ENCODE measurements around the gene FMO3.

The FMO3 gene

GRCh38 chr1:171155484-171155883 is 64.8 kb downstream of the FMO3 start:
- H3K27me3 ChIP-seq (ENCODE audit: low read depth), result 0 out of 2 replicates have a peak, but pooled peaks cover 2% of the 10 kb centered on the region
- H3K4me3 ChIP-seq, result no peak overlapping the region
- H3K9me3 ChIP-seq, result no peaks in the 10 kb centered on the region
- no peaks in the 10 kb centered on the region for H3K36me3 ChIP-seq (replicated peaks)
- no peak for DNase-seq (ENCODE audit: low spot score in 2 of 2)
- in situ Hi-C loops (cut with MboI; ENCODE audit: low sequenced_read_pairs), result no loop called here
- no peaks in the 10 kb centered on the region for H3K4me1 ChIP-seq

- Histone ChIP-seq H3K27me3 (ENCODE audit: low read depth) (0 out of 2 replicates have a peak, but pooled peaks cover 2% of the 10 kb centered on the region), H3K36me3 (replicated peaks) (no peaks in the 10 kb centered on the region), H3K4me1 (no peaks in the 10 kb centered on the region), H3K4me3 (no peak overlapping the region), H3K9me3 (no peaks in the 10 kb centered on the region)
- no peak for DNase-seq (ENCODE audit: low spot score in 2 of 2)
- in situ Hi-C loops (cut with MboI; ENCODE audit: low sequenced_read_pairs), result no loop called here
Observed at GRCh38 chr1:171158096-171158495, 67.4 kb downstream of the FMO3 start.

- Histone ChIP-seq H3K4me1 (no peaks in the 10 kb centered on the region), H3K27me3 (ENCODE audit: low read depth) (0 out of 2 replicates have a peak, but pooled peaks cover 2% of the 10 kb centered on the region), H3K9me3 (no peaks in the 10 kb centered on the region), H3K36me3 (replicated peaks) (no peaks in the 10 kb centered on the region), H3K4me3 (no peak overlapping the region)
- in situ Hi-C loops (cut with MboI; ENCODE audit: low sequenced_read_pairs), result no loop called here
- DNase-seq (ENCODE audit: low spot score in 2 of 2), result no peak
Observed at GRCh38 chr1:171158551-171158950, 67.8 kb downstream of the FMO3 start.

GRCh38 chr1:171159148-171159547 is 68.4 kb downstream of the FMO3 start:
- no peaks in the 10 kb centered on the region for H3K36me3 ChIP-seq (replicated peaks)

GRCh38 chr1:171160211-171160610 is 69.5 kb downstream of the FMO3 start:
- Histone ChIP-seq H3K9me3 (no peaks in the 10 kb centered on the region), H3K36me3 (replicated peaks) (no peaks in the 10 kb centered on the region), H3K4me3 (no peak overlapping the region), H3K4me1 (no peaks in the 10 kb centered on the region), H3K27me3 (ENCODE audit: low read depth) (0 out of 2 replicates have a peak, but pooled peaks cover 2% of the 10 kb centered on the region)
- peak; percentile 10 to 14 for DNase-seq (ENCODE audit: low spot score in 2 of 2)
- in situ Hi-C loops (cut with MboI; ENCODE audit: low sequenced_read_pairs), result no loop called here

More at GRCh38 chr1:171159148-171159547, 68.4 kb downstream of the FMO3 start:
- no peaks in the 10 kb centered on the region for H3K9me3 ChIP-seq
- in situ Hi-C loops (cut with MboI; ENCODE audit: low sequenced_read_pairs), result no loop called here
- H3K4me3 ChIP-seq, result no peak overlapping the region
- H3K4me1 ChIP-seq, result no peaks in the 10 kb centered on the region
- no peak for DNase-seq (ENCODE audit: low spot score in 2 of 2)
- 0 out of 2 replicates have a peak, but pooled peaks cover 2% of the 10 kb centered on the region for H3K27me3 ChIP-seq (ENCODE audit: low read depth)

- no peak for DNase-seq (ENCODE audit: low spot score in 2 of 2)
- in situ Hi-C loops (cut with MboI; ENCODE audit: low sequenced_read_pairs), result no loop called here
- H3K9me3 ChIP-seq, result no peaks in the 10 kb centered on the region
Observed at GRCh38 chr1:171160639-171161354, 70.1 kb downstream of the FMO3 start.

GRCh38 chr1:171161431-171161830 is 70.7 kb downstream of the FMO3 start:
- in situ Hi-C loops (cut with MboI; ENCODE audit: low sequenced_read_pairs), result no loop called here
- DNase-seq (ENCODE audit: low spot score in 2 of 2), result no peak
- Histone ChIP-seq H3K4me3 (no peak overlapping the region), H3K36me3 (replicated peaks) (no peaks in the 10 kb centered on the region), H3K9me3 (no peaks in the 10 kb centered on the region), H3K27me3 (ENCODE audit: low read depth) (0 out of 2 replicates have a peak, but pooled peaks cover 2% of the 10 kb centered on the region), H3K4me1 (no peaks in the 10 kb centered on the region)

More at GRCh38 chr1:171160639-171161354, 70.1 kb downstream of the FMO3 start:
- Histone ChIP-seq H3K4me3 (no peak overlapping the region), H3K4me1 (no peaks in the 10 kb centered on the region), H3K27me3 (ENCODE audit: low read depth) (0 out of 2 replicates have a peak, but pooled peaks cover 2% of the 10 kb centered on the region), H3K36me3 (replicated peaks) (no peaks in the 10 kb centered on the region)

GRCh38 chr1:171166361-171166760 is 75.7 kb downstream of the FMO3 start:
- in situ Hi-C loops (cut with MboI; ENCODE audit: low sequenced_read_pairs), result no loop called here
- H3K27me3 ChIP-seq (ENCODE audit: low read depth), result no peaks in the 10 kb centered on the region
- no peaks in the 10 kb centered on the region for H3K9me3 ChIP-seq
- H3K36me3 ChIP-seq (replicated peaks), result no peaks in the 10 kb centered on the region
- no peak for DNase-seq (ENCODE audit: low spot score in 2 of 2)
- H3K4me1 ChIP-seq, result no peaks in the 10 kb centered on the region; the same call in 1 of the 2 replicates
- no peak overlapping the region for H3K4me3 ChIP-seq
